ENCODE measurements around the gene IL17REL. TPM values are rescaled to one million over a fixed set of nuclear protein-coding genes. Genes with fewer than 3 reads are reported as not detected.

IL17REL gene
- total and polyA plus RNA-seq, 2 of the 13 experiments (the other 11 are each of a cell fraction or from before 2014, with no cell fraction given): not detected

DNA sequence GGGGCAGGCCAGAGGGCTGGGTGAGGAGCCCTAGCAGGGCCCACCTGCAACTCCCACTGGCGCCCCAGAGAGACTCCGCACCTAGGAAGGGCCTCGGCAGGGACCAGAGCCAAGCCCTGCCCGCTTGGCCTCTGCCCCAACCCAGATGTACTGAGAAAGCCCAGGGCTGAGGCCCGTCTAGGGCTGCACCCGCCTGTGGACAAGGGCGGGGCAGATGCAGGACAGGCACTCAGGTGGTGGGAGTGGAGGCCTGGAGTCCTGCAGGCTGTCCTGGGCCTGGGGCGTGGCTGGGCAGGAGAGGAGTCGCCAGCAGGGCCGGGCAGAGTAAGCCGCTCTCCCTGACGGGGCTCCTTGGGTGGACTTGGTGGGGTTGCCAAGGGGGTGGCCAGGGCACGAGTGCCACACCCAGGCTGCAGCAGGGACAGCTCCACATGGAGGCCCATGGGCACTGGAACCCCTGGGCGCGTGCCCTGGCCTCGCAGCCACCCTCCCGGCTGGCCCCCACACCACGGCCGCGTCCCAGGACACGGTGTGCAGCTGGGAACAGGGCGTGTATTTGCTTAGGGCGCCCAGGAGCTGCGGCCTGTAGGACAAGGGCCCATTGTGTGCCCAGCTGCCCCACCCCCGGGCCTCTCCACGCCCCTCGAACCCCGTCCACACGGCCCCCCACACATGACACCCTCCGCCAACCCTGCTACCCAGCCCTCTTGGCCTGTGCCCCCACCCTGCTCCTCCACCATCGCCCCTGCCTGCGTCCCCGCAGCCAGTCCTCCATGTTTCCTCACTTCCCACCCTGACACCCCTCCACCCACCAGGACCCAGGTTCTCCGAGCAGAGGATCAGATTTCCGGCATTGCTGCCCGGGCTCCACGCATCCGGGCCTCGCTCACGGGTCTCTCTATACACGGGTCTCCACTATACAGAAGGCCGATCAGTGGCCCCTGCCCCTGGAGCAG is 63.3 kb downstream of the IL17REL start (continued):
- TF ChIP-seq SOX6 (IDR thresholded peaks at IDR 0.05) (no peak), SOX6 (CRISPR knock-in tag; IDR thresholded peaks at IDR 0.05) (peak; percentile 90), RFX1 (IDR thresholded peaks at IDR 0.05) (no peak), PRMT3 (CRISPR knock-in tag; IDR thresholded peaks at IDR 0.05; ENCODE audit: borderline replicate concordance, low read depth) (peak; percentile 43; the same call in 1 of the 2 replicates), TSC22D2 (CRISPR knock-in tag; IDR thresholded peaks at IDR 0.05; ENCODE audit: borderline replicate concordance) (0 out of 2 replicates have a peak, but pooled peaks have one; percentile 41), U2AF2 (IDR thresholded peaks at IDR 0.05; ENCODE audit: low read depth, low read length) (no peak), ZNF337 (CRISPR knock-in tag; IDR thresholded peaks at IDR 0.05; ENCODE audit: borderline replicate concordance, low read depth) (no peak), JUNB (CRISPR knock-in tag; IDR thresholded peaks at IDR 0.05; ENCODE audit: borderline replicate concordance) (no peak), ZNF510 (CRISPR knock-in tag; IDR thresholded peaks at IDR 0.05; ENCODE audit: low read depth) (no peak), JUN (CRISPR knock-in tag; IDR thresholded peaks at IDR 0.05) (no peak), POLR2G (IDR thresholded peaks at IDR 0.05; ENCODE audit: low read depth, low read length) (peak; percentile 59), ZNF350 (CRISPR knock-in tag; IDR thresholded peaks at IDR 0.05; ENCODE audit: borderline replicate concordance, low read depth) (no peak), ZSCAN29 (CRISPR knock-in tag; conservative IDR thresholded peaks at IDR 0.05) (peak; percentile 64; the same call in 1 of the 2 replicates), FOSL1 (CRISPR knock-in tag; IDR thresholded peaks at IDR 0.05; ENCODE audit: borderline replicate concordance) (no peak), AGO2 (optimal IDR thresholded peaks at IDR 0.05; ENCODE audit: low read depth, low read length) (peak; percentile 68)
- TF ChIP-seq, protein P1, sequence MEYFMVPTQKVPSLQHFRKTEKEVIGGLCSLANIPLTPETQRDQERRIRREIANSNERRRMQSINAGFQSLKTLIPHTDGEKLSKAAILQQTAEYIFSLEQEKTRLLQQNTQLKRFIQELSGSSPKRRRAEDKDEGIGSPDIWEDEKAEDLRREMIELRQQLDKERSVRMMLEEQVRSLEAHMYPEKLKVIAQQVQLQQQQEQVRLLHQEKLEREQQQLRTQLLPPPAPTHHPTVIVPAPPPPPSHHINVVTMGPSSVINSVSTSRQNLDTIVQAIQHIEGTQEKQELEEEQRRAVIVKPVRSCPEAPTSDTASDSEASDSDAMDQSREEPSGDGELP (IDR thresholded peaks at IDR 0.05; ENCODE audit: borderline replicate concordance, low read depth): peak; percentile 91; the same call in 1 of the 2 replicates
- TF ChIP-seq, protein P2, sequence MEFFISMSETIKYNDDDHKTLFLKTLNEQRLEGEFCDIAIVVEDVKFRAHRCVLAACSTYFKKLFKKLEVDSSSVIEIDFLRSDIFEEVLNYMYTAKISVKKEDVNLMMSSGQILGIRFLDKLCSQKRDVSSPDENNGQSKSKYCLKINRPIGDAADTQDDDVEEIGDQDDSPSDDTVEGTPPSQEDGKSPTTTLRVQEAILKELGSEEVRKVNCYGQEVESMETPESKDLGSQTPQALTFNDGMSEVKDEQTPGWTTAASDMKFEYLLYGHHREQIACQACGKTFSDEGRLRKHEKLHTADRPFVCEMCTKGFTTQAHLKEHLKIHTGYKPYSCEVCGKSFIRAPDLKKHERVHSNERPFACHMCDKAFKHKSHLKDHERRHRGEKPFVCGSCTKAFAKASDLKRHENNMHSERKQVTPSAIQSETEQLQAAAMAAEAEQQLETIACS (CRISPR knock-in tag; IDR thresholded peaks at IDR 0.05): peak; percentile 61; the same call in 1 of the 2 replicates
- TF ChIP-seq, protein P3, sequence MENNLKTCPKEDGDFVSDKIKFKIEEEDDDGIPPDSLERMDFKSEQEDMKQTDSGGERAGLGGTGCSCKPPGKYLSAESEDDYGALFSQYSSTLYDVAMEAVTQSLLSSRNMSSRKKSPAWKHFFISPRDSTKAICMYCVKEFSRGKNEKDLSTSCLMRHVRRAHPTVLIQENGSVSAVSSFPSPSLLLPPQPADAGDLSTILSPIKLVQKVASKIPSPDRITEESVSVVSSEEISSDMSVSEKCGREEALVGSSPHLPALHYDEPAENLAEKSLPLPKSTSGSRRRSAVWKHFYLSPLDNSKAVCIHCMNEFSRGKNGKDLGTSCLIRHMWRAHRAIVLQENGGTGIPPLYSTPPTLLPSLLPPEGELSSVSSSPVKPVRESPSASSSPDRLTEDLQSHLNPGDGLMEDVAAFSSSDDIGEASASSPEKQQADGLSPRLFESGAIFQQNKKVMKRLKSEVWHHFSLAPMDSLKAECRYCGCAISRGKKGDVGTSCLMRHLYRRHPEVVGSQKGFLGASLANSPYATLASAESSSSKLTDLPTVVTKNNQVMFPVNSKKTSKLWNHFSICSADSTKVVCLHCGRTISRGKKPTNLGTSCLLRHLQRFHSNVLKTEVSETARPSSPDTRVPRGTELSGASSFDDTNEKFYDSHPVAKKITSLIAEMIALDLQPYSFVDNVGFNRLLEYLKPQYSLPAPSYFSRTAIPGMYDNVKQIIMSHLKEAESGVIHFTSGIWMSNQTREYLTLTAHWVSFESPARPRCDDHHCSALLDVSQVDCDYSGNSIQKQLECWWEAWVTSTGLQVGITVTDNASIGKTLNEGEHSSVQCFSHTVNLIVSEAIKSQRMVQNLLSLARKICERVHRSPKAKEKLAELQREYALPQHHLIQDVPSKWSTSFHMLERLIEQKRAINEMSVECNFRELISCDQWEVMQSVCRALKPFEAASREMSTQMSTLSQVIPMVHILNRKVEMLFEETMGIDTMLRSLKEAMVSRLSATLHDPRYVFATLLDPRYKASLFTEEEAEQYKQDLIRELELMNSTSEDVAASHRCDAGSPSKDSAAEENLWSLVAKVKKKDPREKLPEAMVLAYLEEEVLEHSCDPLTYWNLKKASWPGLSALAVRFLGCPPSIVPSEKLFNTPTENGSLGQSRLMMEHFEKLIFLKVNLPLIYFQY (CRISPR knock-in tag; IDR thresholded peaks at IDR 0.05; ENCODE audit: borderline replicate concordance): peak; percentile 68

Data from HepG2 (cell line).